DMS153 treated with DMSO at 0.1 percent for 48 hours (cell line): ENCODE measurements around the gene CFAP221.
A peak's percentile ranks its signal among the peaks of the same experiment; 100 is the strongest.

ENCODE experiments used
- DNase-seq: peaks from one replicate; lab custom pipeline; 2025; ENCODE audit not compliant: unreplicated experiment; lab: John Stamatoyannopoulos, UW

Gene CFAP221

GRCh38 chr2:119638685-119639554 lies 94.7 kb downstream of the CFAP221 start:
- no peak for DNase-seq

GRCh38 chr2:119641562-119642258 lies 97.5 kb downstream of the CFAP221 start:
- peak; percentile 48 for DNase-seq

- no peak for DNase-seq
Observed at GRCh38 chr2:119644186-119644585, 99.9 kb downstream of the CFAP221 start.

- DNase-seq = no peak
Observed at GRCh38 chr2:119645173-119645855, 101.1 kb downstream of the CFAP221 start.

GRCh38 chr2:119646149-119646548 lies 101.9 kb downstream of the CFAP221 start:
- no peak for DNase-seq

- no peak for DNase-seq
Observed at GRCh38 chr2:119647440-119648169, 103.4 kb downstream of the CFAP221 start.

- no peak for DNase-seq
Observed at GRCh38 chr2:119649364-119649917, 105.2 kb downstream of the CFAP221 start.

- DNase-seq = no peak
Observed at GRCh38 chr2:119650206-119650605, 106.0 kb downstream of the CFAP221 start.

- DNase-seq = no peak
Observed at GRCh38 chr2:119650846-119651370, 106.7 kb downstream of the CFAP221 start.

GRCh38 chr2:119657466-119658145 lies 113.4 kb downstream of the CFAP221 start:
- no peak for DNase-seq

GRCh38 chr2:119659601-119660342 lies 115.5 kb downstream of the CFAP221 start:
- DNase-seq = peak; percentile 33

- no peak for DNase-seq
Observed at GRCh38 chr2:119660343-119660658, 116.1 kb downstream of the CFAP221 start.

- no peak for DNase-seq
Observed at GRCh38 chr2:119662297-119662696, 118.0 kb downstream of the CFAP221 start.

- no peak for DNase-seq
Observed at GRCh38 chr2:119668546-119668945, 124.3 kb downstream of the CFAP221 start.

- no peak for DNase-seq
Observed at GRCh38 chr2:119671016-119671415, 126.8 kb downstream of the CFAP221 start.

- no peak for DNase-seq
Observed at GRCh38 chr2:119671752-119672151, 127.5 kb downstream of the CFAP221 start.

- no peak for DNase-seq
Observed at GRCh38 chr2:119672161-119672862, 128.1 kb downstream of the CFAP221 start.

GRCh38 chr2:119673796-119674195 lies 129.5 kb downstream of the CFAP221 start:
- DNase-seq = no peak
